ENCODE data around the gene SCMH1. TPM values are rescaled to one million over a fixed set of nuclear protein-coding genes. Genes with fewer than 3 reads are reported as not detected.
"Not testable (repeated sequence)": the region's sequence is repeated elsewhere in the genome, so short reads cannot be mapped to it uniquely, and the experiment has no call there.

SCMH1 gene
- total RNA-seq, 2 donors from 2014 or later, result 16.4 to 18.3 TPM

DNA sequence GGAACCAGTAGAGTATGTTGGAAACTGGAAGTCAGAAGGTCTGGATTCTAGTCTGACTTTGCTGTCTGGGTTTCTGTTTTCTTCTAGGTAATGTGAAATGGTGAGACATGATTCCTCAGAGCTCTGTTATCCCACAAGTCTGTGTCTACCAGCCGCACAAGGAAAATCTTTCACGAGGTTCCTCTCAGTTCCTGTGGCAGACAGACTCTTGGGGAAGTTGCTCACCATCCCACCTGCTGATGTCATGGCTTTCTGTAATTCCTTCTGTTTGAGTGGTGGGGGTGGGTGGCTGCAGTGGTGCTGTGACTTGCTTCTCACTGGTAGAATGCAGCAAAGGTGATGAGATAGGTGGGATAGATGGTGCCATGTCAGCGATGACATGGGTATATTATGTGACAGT lies 17.1 kb upstream of the SCMH1 start:
- 89 to 94% methylated on average over 3 of the region's 3 CpGs for WGBS, 2 experiments (ENCODE audit: insufficient coverage in 1 of 2, insufficient read length in 1 of 2)
- Mint-ChIP-seq H3K27me3 (ENCODE audit: insufficient read depth) (peaks cover 18% of the 10 kb centered on the region), H3K4me1 (no peaks in the 10 kb centered on the region)

DNA sequence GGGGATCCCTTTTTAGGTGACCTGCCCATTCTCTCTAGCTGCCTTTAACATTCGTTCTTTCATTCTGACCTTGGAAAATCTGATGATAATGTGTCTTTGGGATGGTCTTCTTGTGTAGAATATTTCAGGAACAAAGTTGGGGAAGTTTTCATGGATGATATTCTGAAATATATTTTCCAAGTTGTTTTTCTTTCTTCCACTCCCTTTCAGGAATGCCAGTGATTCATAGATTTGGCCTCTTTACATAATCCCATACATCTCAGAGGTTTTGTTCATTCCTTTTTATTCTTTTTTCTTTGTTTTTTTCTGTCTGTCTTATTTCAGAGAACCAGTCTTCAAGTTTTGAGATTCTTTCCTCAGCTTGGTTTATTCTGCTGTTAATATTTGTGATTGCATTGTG lies 13.9 kb upstream of the SCMH1 start:
- Mint-ChIP-seq H3K36me3 (ENCODE audit: low read depth) (no peaks in the 10 kb centered on the region), H3K9me3 (peaks cover 23% of the 10 kb centered on the region), H3K4me1 (no peaks in the 10 kb centered on the region), H3K4me3 (no peak overlapping the region), H3K27me3 (ENCODE audit: insufficient read depth) (peaks cover 42% of the 10 kb centered on the region), H3K27ac (no peak overlapping the region)
- no peak for DNase-seq
- no peaks in the 10 kb centered on the region for H3K27me3 ChIP-seq (ENCODE audit: control insufficient read depth, insufficient read depth, low read length, poor library complexity, severe bottlenecking)
- H3K27ac ChIP-seq (ENCODE audit: low read depth, low read length), result no peak overlapping the region
- H3K9me3 ChIP-seq (ENCODE audit: control insufficient read depth, low read length), result peaks cover 11% of the 10 kb centered on the region
- TF ChIP-seq, protein P1, sequence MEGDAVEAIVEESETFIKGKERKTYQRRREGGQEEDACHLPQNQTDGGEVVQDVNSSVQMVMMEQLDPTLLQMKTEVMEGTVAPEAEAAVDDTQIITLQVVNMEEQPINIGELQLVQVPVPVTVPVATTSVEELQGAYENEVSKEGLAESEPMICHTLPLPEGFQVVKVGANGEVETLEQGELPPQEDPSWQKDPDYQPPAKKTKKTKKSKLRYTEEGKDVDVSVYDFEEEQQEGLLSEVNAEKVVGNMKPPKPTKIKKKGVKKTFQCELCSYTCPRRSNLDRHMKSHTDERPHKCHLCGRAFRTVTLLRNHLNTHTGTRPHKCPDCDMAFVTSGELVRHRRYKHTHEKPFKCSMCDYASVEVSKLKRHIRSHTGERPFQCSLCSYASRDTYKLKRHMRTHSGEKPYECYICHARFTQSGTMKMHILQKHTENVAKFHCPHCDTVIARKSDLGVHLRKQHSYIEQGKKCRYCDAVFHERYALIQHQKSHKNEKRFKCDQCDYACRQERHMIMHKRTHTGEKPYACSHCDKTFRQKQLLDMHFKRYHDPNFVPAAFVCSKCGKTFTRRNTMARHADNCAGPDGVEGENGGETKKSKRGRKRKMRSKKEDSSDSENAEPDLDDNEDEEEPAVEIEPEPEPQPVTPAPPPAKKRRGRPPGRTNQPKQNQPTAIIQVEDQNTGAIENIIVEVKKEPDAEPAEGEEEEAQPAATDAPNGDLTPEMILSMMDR (conservative IDR thresholded peaks at IDR 0.05), result no peak
- H3K4me1 ChIP-seq (ENCODE audit: control insufficient read depth, insufficient read depth, low read length), result no peaks in the 10 kb centered on the region
- WGBS, 2 experiments (ENCODE audit: insufficient coverage in 1 of 2, insufficient read length in 1 of 2), result 83 to 95% methylated on average over 1 of the region's 1 CpG
- no peaks in the 10 kb centered on the region for H3K36me3 ChIP-seq (ENCODE audit: control insufficient read depth, insufficient read depth, low read length)
- no peak overlapping the region for H3K9ac ChIP-seq (ENCODE audit: extremely low read depth, low read length, poor library complexity, severe bottlenecking)
- no peak overlapping the region for H3K4me3 ChIP-seq (ENCODE audit: low read length)

More for the DNA sequence above, 17.1 kb upstream of the SCMH1 start:
- no peaks in the 10 kb centered on the region for H3K36me3 ChIP-seq (ENCODE audit: control insufficient read depth, insufficient read depth, low read length)
- H3K27ac ChIP-seq (ENCODE audit: low read depth, low read length), result no peak overlapping the region
- H3K27me3 ChIP-seq (ENCODE audit: control insufficient read depth, insufficient read depth, low read length, poor library complexity, severe bottlenecking), result no peaks in the 10 kb centered on the region
- no peaks in the 10 kb centered on the region for H3K4me1 ChIP-seq (ENCODE audit: control insufficient read depth, insufficient read depth, low read length)
- Mint-ChIP-seq H3K27ac (no peak overlapping the region), H3K36me3 (ENCODE audit: low read depth) (no peaks in the 10 kb centered on the region), H3K4me3 (no peak overlapping the region), H3K9me3 (peaks cover 6% of the 10 kb centered on the region)
- no peak overlapping the region for H3K4me3 ChIP-seq (ENCODE audit: low read length)
- H3K9me3 ChIP-seq (ENCODE audit: control insufficient read depth, low read length), result no peaks in the 10 kb centered on the region
- TF ChIP-seq, protein P1 (conservative IDR thresholded peaks at IDR 0.05), result no peak
- H3K9ac ChIP-seq (ENCODE audit: extremely low read depth, low read length, poor library complexity, severe bottlenecking), result no peak overlapping the region
- no peak for DNase-seq

DNA sequence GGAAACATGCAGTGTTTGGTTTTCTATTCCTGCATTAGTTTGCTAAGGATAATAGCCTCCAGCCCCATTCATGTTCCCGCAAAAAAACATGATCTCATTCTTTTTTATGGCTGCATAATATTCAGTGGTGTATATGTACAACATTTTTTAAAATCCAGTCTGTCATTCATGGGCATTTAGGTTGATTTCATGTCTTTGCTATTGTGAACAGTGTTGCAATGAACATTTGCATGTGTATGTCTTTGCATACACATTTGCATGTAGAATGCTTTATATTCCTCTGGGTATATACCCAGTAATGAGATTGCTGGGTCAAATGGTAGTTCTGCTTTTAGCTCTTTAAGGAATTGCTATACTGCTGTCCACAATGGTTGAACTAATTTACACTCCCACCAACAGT lies 9.0 kb upstream of the SCMH1 start:
- not testable (repeated sequence) for H3K36me3 Mint-ChIP-seq (ENCODE audit: low read depth)
- H3K9me3 ChIP-seq (ENCODE audit: control insufficient read depth, low read length), result peaks cover 11% of the 10 kb centered on the region

DNA sequence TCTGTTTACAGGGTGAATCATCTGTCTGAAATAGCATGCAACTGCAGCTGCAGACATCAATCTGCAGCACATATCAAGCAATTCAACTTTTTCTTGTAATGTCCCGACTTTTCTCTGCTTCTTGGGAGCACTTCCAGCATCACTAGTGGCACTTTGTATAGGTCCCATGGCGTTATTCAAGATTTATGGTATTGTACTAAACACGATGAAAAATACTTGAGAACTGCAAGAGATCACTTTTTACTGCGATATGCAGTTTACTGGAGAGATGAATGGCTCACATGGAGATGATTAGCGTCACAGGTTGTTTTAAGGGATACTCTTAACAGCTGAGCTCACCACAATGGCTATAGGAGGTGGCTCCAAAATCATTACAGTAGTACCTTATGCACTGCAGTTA lies 7.2 kb upstream of the SCMH1 start:
- 93 to 96% methylated on average over 4 to 5 of the region's 5 CpGs for WGBS, 2 experiments (ENCODE audit: insufficient coverage in 1 of 2, insufficient read length in 1 of 2)
- Histone ChIP-seq H3K27me3 (ENCODE audit: control insufficient read depth, insufficient read depth, low read length, poor library complexity, severe bottlenecking) (peaks cover 11% of the 10 kb centered on the region), H3K4me1 (ENCODE audit: control insufficient read depth, insufficient read depth, low read length) (peaks cover 2% of the 10 kb centered on the region), H3K27ac (ENCODE audit: low read depth, low read length) (no peak overlapping the region), H3K4me3 (ENCODE audit: low read length) (no peak overlapping the region), H3K9me3 (ENCODE audit: control insufficient read depth, low read length) (peaks cover 11% of the 10 kb centered on the region), H3K36me3 (ENCODE audit: control insufficient read depth, insufficient read depth, low read length) (no peaks in the 10 kb centered on the region), H3K9ac (ENCODE audit: extremely low read depth, low read length, poor library complexity, severe bottlenecking) (no peak overlapping the region)
- Mint-ChIP-seq H3K27me3 (ENCODE audit: insufficient read depth) (peaks cover 40% of the 10 kb centered on the region), H3K36me3 (ENCODE audit: low read depth) (no peaks in the 10 kb centered on the region), H3K9me3 (peaks cover 17% of the 10 kb centered on the region), H3K4me1 (peaks cover 12% of the 10 kb centered on the region), H3K4me3 (no peak overlapping the region), H3K27ac (no peak overlapping the region)
- TF ChIP-seq, protein P1 (conservative IDR thresholded peaks at IDR 0.05), result no peak
- no peak for DNase-seq

More for the DNA sequence above, 9.0 kb upstream of the SCMH1 start:
- H3K4me1 Mint-ChIP-seq; H3K4me3 ChIP-seq (ENCODE audit: low read length); H3K9ac ChIP-seq (ENCODE audit: extremely low read depth, low read length, poor library complexity, severe bottlenecking); H3K4me1 ChIP-seq (ENCODE audit: control insufficient read depth, insufficient read depth, low read length); H3K27me3 ChIP-seq (ENCODE audit: control insufficient read depth, insufficient read depth, low read length, poor library complexity, severe bottlenecking); H3K27ac ChIP-seq (ENCODE audit: low read depth, low read length); H3K27ac Mint-ChIP-seq; H3K4me3 Mint-ChIP-seq; H3K36me3 ChIP-seq (ENCODE audit: control insufficient read depth, insufficient read depth, low read length); DNase-seq: not testable (repeated sequence)
- H3K9me3 Mint-ChIP-seq, result peaks cover 23% of the 10 kb centered on the region
- WGBS, 2 experiments (ENCODE audit: insufficient coverage in 1 of 2, insufficient read length in 1 of 2), result no CpG with 5 or more reads among the region's 1 CpG
- peaks cover 44% of the 10 kb centered on the region for H3K27me3 Mint-ChIP-seq (ENCODE audit: insufficient read depth)
